DND-41 (cell line): ENCODE data around the gene PIEZO2.

Source experiments
- ATAC-seq: fragments of 200-7000 bp; cut with Tn5 transposase; 3 replicates; pipeline ENCODE4 v1.9.1; 2021; ENCODE audit warnings: low read depth; ENCODE audit not compliant: insufficient read depth
- DNase-seq: peaks from one replicate; pipeline ENCODE4 v3.0.0-alpha.2; 2020
- H2AFZ ChIP-seq: 2 replicates; pipeline ENCODE4 v1.6.0; 2012; ENCODE audit warnings: low read depth, low read length
- H3K27ac ChIP-seq: 2 replicates; pipeline ENCODE4 v1.5.1; 2012; ENCODE audit warnings: low read length, inconsistent platforms
- H3K27me3 ChIP-seq: fragments of 200-600 bp; sonication (generic); 2 replicates; pipeline ENCODE4 v1.6.0; 2012; ENCODE audit warnings: low read length, mild to moderate bottlenecking, inconsistent platforms; ENCODE audit not compliant: insufficient read depth, poor library complexity
- H3K36me3 ChIP-seq: 2 replicates; pipeline ENCODE4 v1.5.1; 2012; ENCODE audit warnings: low read length, inconsistent platforms; ENCODE audit not compliant: insufficient read depth
- H3K4me1 ChIP-seq: 2 replicates; pipeline ENCODE4 v1.5.1; 2012; ENCODE audit warnings: mild to moderate bottlenecking, low read length; ENCODE audit not compliant: insufficient read depth
- H3K4me2 ChIP-seq: 2 replicates; pipeline ENCODE4 v1.6.0; 2012; ENCODE audit warnings: mild to moderate bottlenecking, moderate library complexity, low read length, inconsistent platforms; ENCODE audit not compliant: insufficient read depth
- H3K4me3 ChIP-seq, 2 experiments: fragments of 200-600 bp in 1 of 2; shearing (Covaris generic) in 1 of 2; 2 replicates each; pipeline ENCODE4 v1.5.1; 2012 to 2016; ENCODE audit warnings: inconsistent platforms in 2 of 2, low read length in 2 of 2, mild to moderate bottlenecking in 2 of 2, low read depth in 1 of 2, moderate library complexity in 1 of 2
- H3K79me2 ChIP-seq: 2 replicates; pipeline ENCODE4 v1.6.0; 2012; ENCODE audit warnings: low read length, inconsistent platforms; ENCODE audit not compliant: insufficient read depth
- H3K9ac ChIP-seq: 2 replicates; pipeline ENCODE4 v1.6.0; 2012; ENCODE audit warnings: low read depth, mild to moderate bottlenecking, inconsistent platforms, low read length, moderate library complexity
- H3K9me3 ChIP-seq: 2 replicates; pipeline ENCODE4 v1.5.1; 2012; ENCODE audit warnings: low read length, moderate library complexity, mild to moderate bottlenecking, inconsistent platforms; ENCODE audit not compliant: insufficient read depth, severe bottlenecking
- H4K20me1 ChIP-seq: 2 replicates; pipeline ENCODE4 v1.6.0; 2012; ENCODE audit warnings: low read length; ENCODE audit not compliant: insufficient read depth
- EZH2 ChIP-seq: IDR thresholded peaks from 3 replicates; pipeline ENCODE4 v1.6.1; 2012; ENCODE audit warnings: borderline replicate concordance, low read depth, mild to moderate bottlenecking, moderate library complexity, low read length, inconsistent platforms; ENCODE audit not compliant: severe bottlenecking
- TF ChIP-seq, protein P1 (sequence below): IDR thresholded peaks from 2 replicates; pipeline ENCODE4 v1.5.1; 2012; ENCODE audit warnings: borderline replicate concordance, low read length, moderate library complexity, mild to moderate bottlenecking; ENCODE audit not compliant: poor library complexity, severe bottlenecking; ENCODE audit errors: extremely low read depth

The PIEZO2 gene

DNA sequence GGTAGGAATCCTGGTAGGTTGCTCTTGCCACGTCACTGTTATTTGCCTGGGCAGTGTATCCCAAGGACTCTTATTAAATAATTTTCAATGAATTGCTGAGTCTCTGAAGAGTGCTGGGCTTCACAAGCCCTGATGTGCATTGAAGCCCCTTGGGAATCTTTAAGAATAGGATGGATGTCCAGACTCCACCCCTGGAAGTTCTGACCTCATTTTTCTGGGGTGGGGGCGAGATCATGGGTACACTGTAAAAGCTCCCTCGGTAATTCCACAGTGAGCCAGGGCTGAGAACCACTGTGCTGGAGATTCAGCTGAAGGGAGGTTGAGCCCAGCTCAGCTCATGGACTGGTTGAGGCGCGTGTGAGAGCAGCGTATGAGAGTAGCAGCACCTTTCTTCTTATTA is 140.2 kb downstream of the PIEZO2 start:
- Histone ChIP-seq H3K4me1 (no peaks in the 10 kb centered on the region), H3K4me3 (no peak overlapping the region), H4K20me1 (no peaks in the 10 kb centered on the region), H2AFZ (no peak overlapping the region), H3K36me3 (no peaks in the 10 kb centered on the region), H3K27ac (no peak overlapping the region), H3K27me3 (no peaks in the 10 kb centered on the region), H3K79me2 (no peaks in the 10 kb centered on the region), H3K9me3 (no peaks in the 10 kb centered on the region), H3K4me2 (no peak overlapping the region), H3K9ac (no peak overlapping the region)
- TF ChIP-seq, protein P1, sequence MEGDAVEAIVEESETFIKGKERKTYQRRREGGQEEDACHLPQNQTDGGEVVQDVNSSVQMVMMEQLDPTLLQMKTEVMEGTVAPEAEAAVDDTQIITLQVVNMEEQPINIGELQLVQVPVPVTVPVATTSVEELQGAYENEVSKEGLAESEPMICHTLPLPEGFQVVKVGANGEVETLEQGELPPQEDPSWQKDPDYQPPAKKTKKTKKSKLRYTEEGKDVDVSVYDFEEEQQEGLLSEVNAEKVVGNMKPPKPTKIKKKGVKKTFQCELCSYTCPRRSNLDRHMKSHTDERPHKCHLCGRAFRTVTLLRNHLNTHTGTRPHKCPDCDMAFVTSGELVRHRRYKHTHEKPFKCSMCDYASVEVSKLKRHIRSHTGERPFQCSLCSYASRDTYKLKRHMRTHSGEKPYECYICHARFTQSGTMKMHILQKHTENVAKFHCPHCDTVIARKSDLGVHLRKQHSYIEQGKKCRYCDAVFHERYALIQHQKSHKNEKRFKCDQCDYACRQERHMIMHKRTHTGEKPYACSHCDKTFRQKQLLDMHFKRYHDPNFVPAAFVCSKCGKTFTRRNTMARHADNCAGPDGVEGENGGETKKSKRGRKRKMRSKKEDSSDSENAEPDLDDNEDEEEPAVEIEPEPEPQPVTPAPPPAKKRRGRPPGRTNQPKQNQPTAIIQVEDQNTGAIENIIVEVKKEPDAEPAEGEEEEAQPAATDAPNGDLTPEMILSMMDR, result no peak
- TF ChIP-seq EZH2, result no peak
- ATAC-seq, result no peak
- DNase-seq, result no peak

DNA sequence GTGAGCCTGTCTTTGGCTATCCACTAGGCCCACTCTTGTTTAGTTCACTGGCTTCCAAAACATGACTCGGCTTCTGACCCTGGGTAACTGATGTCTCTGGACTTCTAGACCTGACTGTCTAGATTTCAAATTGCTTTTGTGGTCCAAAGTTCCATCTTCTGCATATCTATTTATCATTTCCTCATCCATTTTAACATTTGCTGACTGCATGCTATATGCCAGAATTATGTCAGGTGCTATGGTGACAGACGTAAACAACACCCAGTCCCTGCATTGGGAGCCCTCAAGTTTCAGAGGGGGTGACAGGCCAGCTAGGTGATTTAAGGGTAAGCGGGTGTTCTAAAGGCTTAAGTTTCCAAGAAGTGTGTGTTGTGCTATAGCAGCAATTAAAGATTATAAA is 140.9 kb downstream of the PIEZO2 start:
- no peak for DNase-seq
- H3K4me1 ChIP-seq, result no peaks in the 10 kb centered on the region

DNA sequence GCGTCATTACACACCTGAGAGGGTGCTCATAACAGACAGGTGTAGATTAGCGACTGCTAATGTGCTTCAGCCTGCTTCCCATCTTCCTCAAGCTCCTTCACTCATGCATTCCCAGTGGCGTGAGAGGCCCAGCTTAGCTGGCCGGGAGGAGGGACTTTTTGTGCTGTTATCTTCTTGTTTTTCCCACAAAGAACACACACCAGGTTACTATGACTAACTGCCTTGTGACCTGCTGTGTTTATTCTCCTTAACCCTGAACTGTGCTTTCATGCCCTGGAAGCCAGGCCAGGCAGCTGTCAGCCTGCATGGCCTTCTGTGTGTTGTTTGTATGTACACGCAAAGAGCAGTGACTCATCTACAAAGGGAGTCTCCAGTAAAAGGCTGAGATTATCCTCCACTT is 143.8 kb downstream of the PIEZO2 start:
- no peaks in the 10 kb centered on the region for H3K79me2 ChIP-seq
- DNase-seq, result no peak
- H2AFZ ChIP-seq, result no peak overlapping the region
- no peak overlapping the region for H3K27ac ChIP-seq
- no peak overlapping the region for H3K4me3 ChIP-seq
- no peak overlapping the region for H3K4me2 ChIP-seq
- no peak overlapping the region for H3K9ac ChIP-seq
- no peaks in the 10 kb centered on the region for H3K36me3 ChIP-seq
- no peaks in the 10 kb centered on the region for H3K4me1 ChIP-seq
- H3K9me3 ChIP-seq, result no peaks in the 10 kb centered on the region
- H4K20me1 ChIP-seq, result no peaks in the 10 kb centered on the region
- no peak for ATAC-seq
- TF ChIP-seq EZH2, result no peak
- TF ChIP-seq, protein P1, result no peak
- H3K27me3 ChIP-seq, result no peaks in the 10 kb centered on the region

More for the DNA sequence above, 140.9 kb downstream of the PIEZO2 start:
- Histone ChIP-seq H3K27ac (no peak overlapping the region), H3K79me2 (no peaks in the 10 kb centered on the region), H3K27me3 (no peaks in the 10 kb centered on the region), H3K9me3 (no peaks in the 10 kb centered on the region), H3K9ac (no peak overlapping the region), H3K4me3 (no peak overlapping the region), H3K4me2 (no peak overlapping the region), H2AFZ (no peak overlapping the region), H4K20me1 (no peaks in the 10 kb centered on the region), H3K36me3 (no peaks in the 10 kb centered on the region)
- no peak for ATAC-seq
- no peak for TF ChIP-seq EZH2
- TF ChIP-seq, protein P1, result no peak

DNA sequence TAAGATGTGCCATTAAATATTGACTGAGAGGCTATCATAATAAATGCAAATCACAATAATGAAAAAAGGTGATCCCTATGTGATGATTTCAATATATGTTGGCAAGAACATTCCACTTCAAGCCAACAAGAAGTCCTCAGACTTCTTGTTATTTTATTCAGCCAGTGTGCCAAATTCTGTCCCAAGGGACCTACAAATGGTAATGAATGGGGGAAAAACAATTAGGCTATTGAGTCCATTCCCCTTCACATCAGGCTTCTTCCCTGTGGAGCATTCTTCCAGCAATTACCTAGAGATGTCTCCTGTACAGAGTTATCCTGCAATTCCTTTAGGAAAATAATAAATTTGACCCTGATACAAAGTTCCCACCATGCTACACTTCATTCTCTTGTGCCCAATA is 144.4 kb downstream of the PIEZO2 start:
- no peak overlapping the region for H3K9ac ChIP-seq
- DNase-seq (no peak), ATAC-seq (no peak)
- TF ChIP-seq, protein P1, result no peak
- no peak for TF ChIP-seq EZH2
- H3K4me3 ChIP-seq, result no peak overlapping the region
- H3K27ac ChIP-seq, result no peak overlapping the region
- H3K4me2 ChIP-seq, result no peak overlapping the region
- H3K36me3 ChIP-seq, result no peaks in the 10 kb centered on the region
- H3K79me2 ChIP-seq, result no peaks in the 10 kb centered on the region
- H3K27me3 ChIP-seq, result no peaks in the 10 kb centered on the region
- H2AFZ ChIP-seq, result no peak overlapping the region
- H3K4me1 ChIP-seq, result no peaks in the 10 kb centered on the region
- H4K20me1 ChIP-seq, result no peaks in the 10 kb centered on the region
- H3K9me3 ChIP-seq, result no peaks in the 10 kb centered on the region
